ENCODE data around the gene G6PC2. TPM values are rescaled to one million over a fixed set of nuclear protein-coding genes. Genes with fewer than 3 reads are reported as not detected.

Gene G6PC2
- total RNA-seq, 1 experiment from 2014 or later, result not detected

DNA sequence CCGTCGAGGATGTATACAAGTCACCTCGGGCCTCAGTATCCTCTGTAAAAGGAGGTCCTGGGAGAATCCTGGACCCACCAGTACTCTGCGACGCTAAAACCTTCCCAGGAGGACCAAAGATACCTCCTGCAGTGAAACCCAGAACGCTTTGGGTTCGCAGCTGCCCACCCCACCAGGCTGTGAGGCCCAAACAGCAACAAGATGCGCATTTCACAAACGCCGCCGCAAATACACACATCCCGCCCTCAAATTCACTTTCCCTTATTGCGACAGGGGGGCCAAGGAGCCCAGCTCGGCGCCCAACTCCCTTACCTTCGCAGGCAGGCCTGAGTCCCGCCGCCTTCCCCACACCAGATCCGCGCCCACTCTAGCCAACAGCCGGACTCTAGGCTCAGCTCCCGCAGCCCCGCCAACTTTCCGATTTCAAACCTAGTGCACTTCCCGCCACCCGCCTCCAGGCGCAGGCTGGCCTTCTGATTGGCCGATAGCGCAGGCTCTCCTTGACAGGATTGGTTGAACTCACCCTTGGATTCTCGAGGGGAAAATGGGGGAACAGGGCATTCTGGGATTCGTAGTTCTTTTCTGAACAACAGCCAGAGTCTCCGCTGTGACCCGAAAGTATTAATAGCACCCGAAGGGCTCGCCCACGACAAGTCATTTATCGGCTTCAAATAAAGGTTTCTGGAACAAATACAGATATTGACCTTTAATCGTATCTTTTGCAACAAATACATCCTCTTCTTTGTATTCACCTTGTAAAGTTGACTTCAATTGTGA, 10.9 kb upstream of the G6PC2 start, which contains the start of gene SPC25:
TSS of gene SPC25 (minus strand) at position 425 of the 777 bp plus-strand sequence. CDS start 911 bp downstream, outside the sequence.
- Histone ChIP-seq H3K4me3 (peak within 1 kb of the TSS; percentile 66), H3K36me3 (peaks cover 31% of the 10 kb centered on the region), H3K9me3 (replicated peaks) (no peaks in the 10 kb centered on the region), H3K27ac (peak within 1 kb of the TSS; percentile 77), H3K27me3 (replicated peaks) (no peaks in the 10 kb centered on the region; the same call in 1 of the 2 replicates), H3K4me1 (replicated peaks) (peaks cover 8% of the 10 kb centered on the region)
- peak; percentile 86 to 93 for DNase-seq (ENCODE audit: low read depth in 1 of 2, low spot score in 2 of 2)

DNA sequence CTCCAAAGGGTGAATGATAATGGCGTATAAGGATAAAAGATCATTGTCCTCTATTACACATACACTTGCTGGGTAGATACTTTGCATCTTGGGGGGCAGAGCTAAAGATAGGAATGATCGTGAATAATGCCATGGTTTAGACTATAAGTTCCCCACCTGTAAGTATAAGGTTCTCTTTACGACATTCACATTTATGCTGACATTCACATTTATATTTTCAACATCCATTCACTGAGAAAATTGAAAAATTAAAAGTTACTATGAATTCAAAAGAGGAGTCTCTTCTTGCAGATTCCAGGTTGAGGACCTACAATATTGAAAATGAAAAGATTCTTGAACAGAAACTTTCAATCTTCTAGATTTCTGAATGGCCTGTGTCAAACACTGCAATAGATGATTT, 8.8 kb upstream of the G6PC2 start:
- Histone ChIP-seq H3K27me3 (replicated peaks) (no peaks in the 10 kb centered on the region; the same call in 1 of the 2 replicates), H3K9me3 (replicated peaks) (no peaks in the 10 kb centered on the region), H3K27ac (no peak overlapping the region), H3K4me3 (no peak overlapping the region), H3K36me3 (peaks cover 15% of the 10 kb centered on the region), H3K4me1 (replicated peaks) (peaks cover 8% of the 10 kb centered on the region)
- no peak for DNase-seq (ENCODE audit: low read depth in 1 of 2, low spot score in 2 of 2)

DNA sequence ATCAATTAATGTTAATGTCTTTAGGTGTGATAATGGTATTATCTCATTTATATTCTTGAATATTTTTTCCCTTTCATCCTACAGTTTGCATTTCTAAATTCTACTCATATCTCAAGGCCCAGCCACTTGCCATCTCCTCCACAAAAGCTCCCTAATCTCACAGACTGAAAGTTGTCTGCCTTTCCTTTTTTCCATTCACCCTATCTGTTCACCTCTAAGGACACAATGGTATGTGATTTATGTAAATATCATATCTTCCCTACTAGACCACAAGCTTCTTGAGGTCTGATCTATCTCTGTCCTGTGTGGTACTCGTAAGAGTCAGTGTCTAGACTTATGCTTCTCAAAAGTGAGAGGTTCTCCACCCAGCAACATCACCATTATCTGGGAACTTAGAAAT, 7.0 kb upstream of the G6PC2 start:
- DNase-seq (ENCODE audit: low read depth in 1 of 2, low spot score in 2 of 2), result no peak
- no peak overlapping the region for H3K4me3 ChIP-seq
- no peak overlapping the region for H3K27ac ChIP-seq
- peaks cover 3% of the 10 kb centered on the region; the same call in 1 of the 2 replicates for H3K36me3 ChIP-seq
- no peaks in the 10 kb centered on the region; the same call in 1 of the 2 replicates for H3K27me3 ChIP-seq (replicated peaks)
- H3K4me1 ChIP-seq (replicated peaks), result peaks cover 8% of the 10 kb centered on the region
- H3K9me3 ChIP-seq (replicated peaks), result no peaks in the 10 kb centered on the region

GRCh38 chr2:168894720-168895119, 6.4 kb upstream of the G6PC2 start:
- H3K4me3 ChIP-seq, result no peak overlapping the region
- no peaks in the 10 kb centered on the region; the same call in 1 of the 2 replicates for H3K27me3 ChIP-seq (replicated peaks)
- no peak for DNase-seq (ENCODE audit: low read depth in 1 of 2, low spot score in 2 of 2)
- no peak overlapping the region for H3K27ac ChIP-seq
- peaks cover 3% of the 10 kb centered on the region; the same call in 1 of the 2 replicates for H3K36me3 ChIP-seq
- H3K4me1 ChIP-seq (replicated peaks), result peaks cover 4% of the 10 kb centered on the region
- H3K9me3 ChIP-seq (replicated peaks), result no peaks in the 10 kb centered on the region

- Histone ChIP-seq H3K4me1 (replicated peaks) (peaks cover under 1% of the 10 kb centered on the region), H3K27ac (no peak overlapping the region), H3K9me3 (replicated peaks) (no peaks in the 10 kb centered on the region), H3K36me3 (no peaks in the 10 kb centered on the region), H3K27me3 (replicated peaks) (no peaks in the 10 kb centered on the region; the same call in 1 of the 2 replicates), H3K4me3 (no peak overlapping the region)
- DNase-seq (ENCODE audit: low read depth in 1 of 2, low spot score in 2 of 2), result no peak
Measured at GRCh38 chr2:168895771-168896170, 5.3 kb upstream of the G6PC2 start.

DNA sequence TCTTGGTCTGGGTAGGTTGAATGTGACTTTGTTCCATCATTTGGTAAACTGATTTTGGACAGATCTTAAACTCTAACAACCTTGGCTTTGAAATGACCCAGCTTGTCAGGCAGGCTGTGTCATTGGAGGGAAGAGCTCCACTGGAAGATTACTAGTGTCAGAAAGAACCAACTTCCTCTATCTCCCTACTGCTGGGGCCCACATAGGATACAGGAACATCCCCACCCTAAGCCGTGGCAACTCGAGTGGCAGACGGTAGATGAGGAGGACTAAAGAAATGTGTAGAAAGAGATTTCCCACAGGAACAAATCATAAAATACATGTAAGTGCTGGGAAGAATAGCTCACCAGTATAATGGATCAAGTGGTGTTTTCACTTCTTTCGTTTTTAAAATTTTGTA, 4.3 kb upstream of the G6PC2 start:
- H3K27ac ChIP-seq, result no peak overlapping the region
- no peak overlapping the region for H3K4me3 ChIP-seq
- no peaks in the 10 kb centered on the region; the same call in 1 of the 2 replicates for H3K27me3 ChIP-seq (replicated peaks)
- H3K4me1 ChIP-seq (replicated peaks), result no peaks in the 10 kb centered on the region
- DNase-seq (ENCODE audit: low read depth in 1 of 2, low spot score in 2 of 2), result no peak
- no peaks in the 10 kb centered on the region for H3K36me3 ChIP-seq
- no peaks in the 10 kb centered on the region for H3K9me3 ChIP-seq (replicated peaks)

GRCh38 chr2:168897449-168897848, 3.6 kb upstream of the G6PC2 start:
- Histone ChIP-seq H3K9me3 (replicated peaks) (no peaks in the 10 kb centered on the region), H3K27me3 (replicated peaks) (peaks cover 3% of the 10 kb centered on the region; the same call in 1 of the 2 replicates), H3K4me1 (replicated peaks) (no peaks in the 10 kb centered on the region), H3K4me3 (no peak overlapping the region), H3K36me3 (no peaks in the 10 kb centered on the region), H3K27ac (no peak overlapping the region)
- no peak for DNase-seq (ENCODE audit: low read depth in 1 of 2, low spot score in 2 of 2)

GRCh38 chr2:168903888-168904287, 2.8 kb downstream of the G6PC2 start:
- Histone ChIP-seq H3K27me3 (replicated peaks) (peaks cover 14% of the 10 kb centered on the region), H3K9me3 (replicated peaks) (no peaks in the 10 kb centered on the region), H3K36me3 (no peaks in the 10 kb centered on the region), H3K27ac (no peak overlapping the region), H3K4me1 (replicated peaks) (no peaks in the 10 kb centered on the region), H3K4me3 (no peak overlapping the region)
- no peak for DNase-seq (ENCODE audit: low read depth in 1 of 2, low spot score in 2 of 2)

DNA sequence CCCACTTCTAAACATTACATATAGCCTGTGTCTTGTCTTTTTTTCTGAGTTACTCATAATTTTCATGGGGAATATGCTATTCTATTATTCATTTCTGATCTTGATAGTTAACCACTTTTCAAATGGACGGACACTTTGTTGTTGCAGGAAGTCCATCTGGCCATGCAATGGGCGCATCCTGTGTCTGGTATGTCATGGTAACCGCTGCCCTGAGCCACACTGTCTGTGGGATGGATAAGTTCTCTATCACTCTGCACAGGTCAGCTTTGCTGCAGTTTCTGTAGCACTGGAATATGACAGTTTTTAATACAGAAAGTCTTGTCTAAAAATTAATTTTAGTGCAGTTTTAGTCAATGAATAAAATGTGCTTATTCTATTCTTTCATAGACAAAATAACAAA, 3.3 kb downstream of the G6PC2 start:
- Histone ChIP-seq H3K36me3 (no peaks in the 10 kb centered on the region), H3K4me3 (no peak overlapping the region), H3K4me1 (replicated peaks) (no peaks in the 10 kb centered on the region), H3K27me3 (replicated peaks) (peaks cover 14% of the 10 kb centered on the region), H3K27ac (no peak overlapping the region), H3K9me3 (replicated peaks) (no peaks in the 10 kb centered on the region)
- DNase-seq (ENCODE audit: low read depth in 1 of 2, low spot score in 2 of 2), result no peak

- Histone ChIP-seq H3K36me3 (no peaks in the 10 kb centered on the region), H3K4me1 (replicated peaks) (no peaks in the 10 kb centered on the region), H3K4me3 (no peak overlapping the region), H3K27ac (no peak overlapping the region), H3K27me3 (replicated peaks) (peaks cover 39% of the 10 kb centered on the region), H3K9me3 (replicated peaks) (no peaks in the 10 kb centered on the region)
- no peak for DNase-seq (ENCODE audit: low read depth in 1 of 2, low spot score in 2 of 2)
Measured at GRCh38 chr2:168907940-168908662, 7.0 kb downstream of the G6PC2 start.

- no peak for DNase-seq (ENCODE audit: low read depth in 1 of 2, low spot score in 2 of 2)
- Histone ChIP-seq H3K36me3 (no peaks in the 10 kb centered on the region), H3K27me3 (replicated peaks) (peaks cover 50% of the 10 kb centered on the region), H3K4me1 (replicated peaks) (no peaks in the 10 kb centered on the region), H3K4me3 (no peak overlapping the region), H3K27ac (no peak overlapping the region), H3K9me3 (replicated peaks) (no peaks in the 10 kb centered on the region)
Measured at GRCh38 chr2:168910330-168910729, 9.2 kb downstream of the G6PC2 start.

GRCh38 chr2:168912466-168912865, 11.4 kb downstream of the G6PC2 start:
- no peak for DNase-seq (ENCODE audit: low read depth in 1 of 2, low spot score in 2 of 2)
- Histone ChIP-seq H3K27me3 (replicated peaks) (peaks cover 61% of the 10 kb centered on the region), H3K27ac (no peak overlapping the region), H3K36me3 (no peaks in the 10 kb centered on the region), H3K4me3 (no peak overlapping the region), H3K9me3 (replicated peaks) (no peaks in the 10 kb centered on the region), H3K4me1 (replicated peaks) (no peaks in the 10 kb centered on the region)

DNA sequence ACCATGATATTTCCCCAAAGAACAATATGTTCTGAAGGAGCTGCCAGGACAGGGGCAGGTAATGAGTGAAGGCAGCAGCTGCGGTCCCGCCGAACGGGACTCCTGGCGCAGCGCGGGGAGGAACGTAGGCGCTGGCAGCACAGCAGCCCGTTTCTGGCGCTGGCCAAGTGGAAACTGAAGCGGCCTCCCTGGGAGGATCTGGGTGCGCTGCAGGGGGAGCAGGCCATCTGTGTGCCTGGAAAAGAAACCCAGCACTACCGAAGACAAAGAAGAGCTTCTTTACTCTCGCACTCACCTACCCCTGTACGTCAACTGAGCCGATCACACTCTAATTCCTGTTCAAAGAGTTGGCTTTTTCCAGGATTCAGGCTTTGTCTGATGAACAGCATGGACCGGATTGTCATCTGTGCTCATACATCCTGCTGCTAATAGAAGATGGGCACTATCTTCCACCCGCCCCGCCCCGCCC, 11.8 kb downstream of the G6PC2 start:
- Histone ChIP-seq H3K4me1 (replicated peaks) (no peaks in the 10 kb centered on the region), H3K27ac (no peak overlapping the region), H3K27me3 (replicated peaks) (peaks cover 61% of the 10 kb centered on the region), H3K4me3 (no peak overlapping the region), H3K36me3 (no peaks in the 10 kb centered on the region), H3K9me3 (replicated peaks) (no peaks in the 10 kb centered on the region)
- DNase-seq (ENCODE audit: low read depth in 1 of 2, low spot score in 2 of 2), result no peak

DNA sequence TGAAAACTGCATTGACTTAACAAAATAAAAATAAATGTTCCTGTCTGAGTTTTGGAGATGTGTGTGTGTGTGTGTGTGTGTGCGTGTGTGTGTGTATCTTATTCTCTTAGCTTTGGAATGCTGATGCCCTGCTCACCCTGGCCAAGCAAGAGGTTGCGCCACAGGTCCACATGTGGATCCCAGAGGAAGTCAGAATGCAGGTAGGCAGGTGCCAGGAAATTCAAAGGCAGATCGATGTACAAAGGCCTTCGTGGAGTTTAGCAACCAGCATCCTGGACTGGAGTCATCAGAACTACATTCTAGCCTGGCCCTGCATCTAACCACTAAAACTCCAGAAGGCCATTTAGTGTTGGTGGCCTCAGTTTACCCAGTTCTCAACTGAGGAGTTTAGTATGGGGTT, 12.4 kb downstream of the G6PC2 start:
- Histone ChIP-seq H3K4me1 (replicated peaks) (no peaks in the 10 kb centered on the region), H3K36me3 (no peaks in the 10 kb centered on the region), H3K27me3 (replicated peaks) (peaks cover 58% of the 10 kb centered on the region), H3K27ac (no peak overlapping the region), H3K4me3 (no peak overlapping the region), H3K9me3 (replicated peaks) (no peaks in the 10 kb centered on the region)
- DNase-seq (ENCODE audit: low read depth in 1 of 2, low spot score in 2 of 2), result no peak

Data from SJSA1 (cell line).